ENCODE data around the gene PITPNM2.

DNA sequence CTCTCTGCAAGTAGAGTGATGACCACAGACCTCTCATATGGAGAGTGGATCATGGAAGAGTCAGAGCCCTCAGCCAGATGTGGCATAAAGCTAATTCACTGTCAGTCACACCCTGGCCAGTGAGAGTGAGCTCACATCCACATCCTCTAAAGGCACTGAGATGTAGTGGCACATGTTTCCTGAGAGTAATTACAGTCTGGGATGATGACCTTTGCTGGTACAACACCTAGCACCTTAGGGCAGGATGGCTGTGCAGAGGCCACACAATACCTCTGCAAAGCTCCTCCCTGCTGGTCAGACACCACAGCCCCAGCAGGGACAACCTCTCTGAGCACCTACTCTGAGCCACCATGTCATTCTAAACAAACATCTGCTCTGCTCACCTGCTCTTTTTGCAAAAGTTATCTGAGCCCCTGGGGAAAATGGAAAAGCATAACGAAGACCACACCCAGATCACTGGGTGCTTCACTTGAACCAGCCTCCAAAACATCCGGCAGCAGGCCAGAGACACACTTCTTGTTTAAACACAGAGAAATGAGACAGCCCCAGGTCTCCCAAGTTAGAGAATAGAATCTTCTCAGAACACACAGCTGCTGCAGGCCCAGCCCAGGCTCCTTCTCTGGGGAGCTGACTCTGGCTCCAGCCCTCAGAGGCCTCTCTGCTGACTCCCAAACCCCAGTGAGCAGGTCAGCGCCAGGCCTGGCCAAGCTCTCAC, 30.3 kb downstream of the PITPNM2 start:
- TF ChIP-seq, protein P1, sequence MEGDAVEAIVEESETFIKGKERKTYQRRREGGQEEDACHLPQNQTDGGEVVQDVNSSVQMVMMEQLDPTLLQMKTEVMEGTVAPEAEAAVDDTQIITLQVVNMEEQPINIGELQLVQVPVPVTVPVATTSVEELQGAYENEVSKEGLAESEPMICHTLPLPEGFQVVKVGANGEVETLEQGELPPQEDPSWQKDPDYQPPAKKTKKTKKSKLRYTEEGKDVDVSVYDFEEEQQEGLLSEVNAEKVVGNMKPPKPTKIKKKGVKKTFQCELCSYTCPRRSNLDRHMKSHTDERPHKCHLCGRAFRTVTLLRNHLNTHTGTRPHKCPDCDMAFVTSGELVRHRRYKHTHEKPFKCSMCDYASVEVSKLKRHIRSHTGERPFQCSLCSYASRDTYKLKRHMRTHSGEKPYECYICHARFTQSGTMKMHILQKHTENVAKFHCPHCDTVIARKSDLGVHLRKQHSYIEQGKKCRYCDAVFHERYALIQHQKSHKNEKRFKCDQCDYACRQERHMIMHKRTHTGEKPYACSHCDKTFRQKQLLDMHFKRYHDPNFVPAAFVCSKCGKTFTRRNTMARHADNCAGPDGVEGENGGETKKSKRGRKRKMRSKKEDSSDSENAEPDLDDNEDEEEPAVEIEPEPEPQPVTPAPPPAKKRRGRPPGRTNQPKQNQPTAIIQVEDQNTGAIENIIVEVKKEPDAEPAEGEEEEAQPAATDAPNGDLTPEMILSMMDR (IDR thresholded peaks at IDR 0.05; ENCODE audit: insufficient read depth, low read length), result no peak
- TF ChIP-seq, protein P2, sequence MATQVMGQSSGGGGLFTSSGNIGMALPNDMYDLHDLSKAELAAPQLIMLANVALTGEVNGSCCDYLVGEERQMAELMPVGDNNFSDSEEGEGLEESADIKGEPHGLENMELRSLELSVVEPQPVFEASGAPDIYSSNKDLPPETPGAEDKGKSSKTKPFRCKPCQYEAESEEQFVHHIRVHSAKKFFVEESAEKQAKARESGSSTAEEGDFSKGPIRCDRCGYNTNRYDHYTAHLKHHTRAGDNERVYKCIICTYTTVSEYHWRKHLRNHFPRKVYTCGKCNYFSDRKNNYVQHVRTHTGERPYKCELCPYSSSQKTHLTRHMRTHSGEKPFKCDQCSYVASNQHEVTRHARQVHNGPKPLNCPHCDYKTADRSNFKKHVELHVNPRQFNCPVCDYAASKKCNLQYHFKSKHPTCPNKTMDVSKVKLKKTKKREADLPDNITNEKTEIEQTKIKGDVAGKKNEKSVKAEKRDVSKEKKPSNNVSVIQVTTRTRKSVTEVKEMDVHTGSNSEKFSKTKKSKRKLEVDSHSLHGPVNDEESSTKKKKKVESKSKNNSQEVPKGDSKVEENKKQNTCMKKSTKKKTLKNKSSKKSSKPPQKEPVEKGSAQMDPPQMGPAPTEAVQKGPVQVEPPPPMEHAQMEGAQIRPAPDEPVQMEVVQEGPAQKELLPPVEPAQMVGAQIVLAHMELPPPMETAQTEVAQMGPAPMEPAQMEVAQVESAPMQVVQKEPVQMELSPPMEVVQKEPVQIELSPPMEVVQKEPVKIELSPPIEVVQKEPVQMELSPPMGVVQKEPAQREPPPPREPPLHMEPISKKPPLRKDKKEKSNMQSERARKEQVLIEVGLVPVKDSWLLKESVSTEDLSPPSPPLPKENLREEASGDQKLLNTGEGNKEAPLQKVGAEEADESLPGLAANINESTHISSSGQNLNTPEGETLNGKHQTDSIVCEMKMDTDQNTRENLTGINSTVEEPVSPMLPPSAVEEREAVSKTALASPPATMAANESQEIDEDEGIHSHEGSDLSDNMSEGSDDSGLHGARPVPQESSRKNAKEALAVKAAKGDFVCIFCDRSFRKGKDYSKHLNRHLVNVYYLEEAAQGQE (IDR thresholded peaks at IDR 0.05; ENCODE audit: insufficient replicate concordance, low read depth), result no peak
- no peak for TF ChIP-seq POLR2AphosphoS5 (IDR thresholded peaks at IDR 0.05; ENCODE audit: low read depth)
